ENCODE data around the gene TIA1. TPM values are rescaled to one million over a fixed set of nuclear protein-coding genes. Genes with fewer than 3 reads are reported as not detected.
"Not testable (repeated sequence)": the region's sequence is repeated elsewhere in the genome, so short reads cannot be mapped to it uniquely, and the experiment has no call there.

The TIA1 gene
- polyA plus RNA-seq, 2 donors: 22.8 to 51.3 TPM

DNA sequence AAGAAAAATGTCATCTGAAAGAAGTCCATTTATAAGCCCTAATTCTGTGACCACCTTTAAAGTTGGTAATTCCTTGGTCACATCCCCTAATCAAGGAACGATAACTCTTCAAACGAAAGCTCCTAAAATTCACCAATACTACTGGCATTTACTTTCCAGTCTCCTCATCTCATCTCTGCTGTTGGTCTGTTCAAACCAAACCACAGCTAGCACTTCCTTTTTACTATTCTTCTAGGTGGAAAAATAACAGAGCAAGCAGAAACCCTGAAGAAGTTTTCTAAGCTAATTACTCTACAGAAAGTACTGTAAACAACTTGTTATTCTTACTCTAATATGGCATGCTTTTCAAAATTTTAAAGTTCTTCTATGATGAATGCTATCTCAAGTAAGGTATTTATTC lies 21.6 kb downstream of the TIA1 start:
- Histone ChIP-seq H3K4me3 (ENCODE audit: low read depth in 1 of 2, low read length in 2 of 2) (no peak overlapping the region), H3K9me3 (ENCODE audit: control insufficient read depth in 2 of 2, insufficient read depth in 1 of 2, low read depth in 1 of 2, low read length in 1 of 2) (no peaks in the 10 kb centered on the region), H3K27me3 (ENCODE audit: control insufficient read depth in 1 of 2, insufficient read depth in 2 of 2, low read length in 2 of 2) (no peaks in the 10 kb centered on the region), H3K4me1 (ENCODE audit: control insufficient read depth in 2 of 2, insufficient read depth in 2 of 2, low read length in 1 of 2) (no peaks in the 10 kb centered on the region), H3K36me3 (ENCODE audit: control insufficient read depth in 2 of 2, insufficient read depth in 2 of 2, low read length in 1 of 2) (peaks cover 0 to 3% of the 10 kb centered on the region in 2 donors), H3K27ac (ENCODE audit: low read depth in 2 of 2, low read length in 1 of 2) (no peak overlapping the region)
- WGBS, 2 donors: 87% methylated on average over 2 of the region's 2 CpGs

DNA sequence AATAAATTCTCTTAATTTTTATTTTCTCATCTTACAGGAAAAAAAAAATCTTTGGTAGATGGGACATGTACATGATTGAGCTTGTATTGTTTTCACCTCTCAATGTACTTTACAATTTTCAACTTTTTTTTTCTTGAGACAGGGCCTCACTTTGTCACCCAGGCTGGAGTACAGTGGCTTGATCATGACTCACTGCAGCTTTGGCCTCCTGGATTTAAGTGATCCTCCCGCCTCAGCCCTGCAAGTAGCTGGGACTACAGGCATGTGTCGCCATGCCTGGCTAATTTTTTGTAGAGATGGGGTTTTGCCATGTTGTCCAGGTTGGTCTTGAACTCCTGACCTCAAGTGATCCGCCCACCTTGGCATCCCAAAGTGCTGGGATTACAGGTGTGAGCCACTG lies 25.1 kb downstream of the TIA1 start:
- whole genome bisulfite sequencing, 2 donors: 95 to 96% methylated on average over 3 of the region's 3 CpGs
- not testable (repeated sequence) for H3K4me1 ChIP-seq (ENCODE audit: control insufficient read depth in 2 of 2, insufficient read depth in 2 of 2, low read length in 1 of 2)

DNA sequence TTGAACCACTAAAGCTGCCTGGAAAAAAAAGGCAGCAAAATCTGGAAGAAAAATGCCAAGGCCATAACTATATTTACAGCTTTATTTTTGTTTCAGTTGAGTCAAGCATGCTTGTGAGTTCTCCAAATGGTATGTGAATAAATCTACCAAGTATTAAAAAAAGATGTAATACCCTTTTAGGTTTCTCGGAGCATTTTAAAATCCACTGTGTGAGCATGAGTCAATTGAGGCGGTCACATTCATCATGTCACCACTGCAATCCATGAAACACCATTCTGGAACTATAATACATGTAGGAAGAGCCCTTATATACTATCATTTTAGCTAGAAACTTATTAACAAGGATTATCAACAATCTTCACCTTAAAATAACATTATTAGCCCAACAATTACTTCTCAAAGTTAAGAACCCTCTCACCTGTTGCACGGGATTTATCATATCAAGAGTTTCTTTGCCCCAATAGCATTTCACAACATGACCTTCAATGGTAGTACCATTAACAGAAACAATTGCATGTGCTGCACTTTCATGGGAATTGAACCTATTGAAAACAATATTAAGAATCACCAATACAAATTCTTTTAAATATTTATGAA lies 33.4 kb downstream of the TIA1 start:
- Histone ChIP-seq H3K27me3 (ENCODE audit: control insufficient read depth in 1 of 2, insufficient read depth in 2 of 2, low read length in 2 of 2) (no peaks in the 10 kb centered on the region), H3K27ac (ENCODE audit: low read depth in 2 of 2, low read length in 1 of 2) (no peak overlapping the region), H3K36me3 (ENCODE audit: control insufficient read depth in 2 of 2, insufficient read depth in 2 of 2, low read length in 1 of 2) (peaks cover 0 to 4% of the 10 kb centered on the region in 2 donors), H3K4me1 (ENCODE audit: control insufficient read depth in 2 of 2, insufficient read depth in 2 of 2, low read length in 1 of 2) (no peaks in the 10 kb centered on the region), H3K9me3 (ENCODE audit: control insufficient read depth in 2 of 2, insufficient read depth in 1 of 2, low read depth in 1 of 2, low read length in 1 of 2) (no peaks in the 10 kb centered on the region), H3K4me3 (ENCODE audit: low read depth in 1 of 2, low read length in 2 of 2) (no peak overlapping the region)
- 91% methylated on average over 3 of the region's 3 CpGs for WGBS, 2 donors

More for the DNA sequence above, 25.1 kb downstream of the TIA1 start:
- H3K9me3 ChIP-seq (ENCODE audit: control insufficient read depth in 2 of 2, insufficient read depth in 1 of 2, low read depth in 1 of 2, low read length in 1 of 2); H3K27me3 ChIP-seq (ENCODE audit: control insufficient read depth in 1 of 2, insufficient read depth in 2 of 2, low read length in 2 of 2); H3K27ac ChIP-seq (ENCODE audit: low read depth in 2 of 2, low read length in 1 of 2); H3K4me3 ChIP-seq (ENCODE audit: low read depth in 1 of 2, low read length in 2 of 2); H3K36me3 ChIP-seq (ENCODE audit: control insufficient read depth in 2 of 2, insufficient read depth in 2 of 2, low read length in 1 of 2): not testable (repeated sequence)

DNA sequence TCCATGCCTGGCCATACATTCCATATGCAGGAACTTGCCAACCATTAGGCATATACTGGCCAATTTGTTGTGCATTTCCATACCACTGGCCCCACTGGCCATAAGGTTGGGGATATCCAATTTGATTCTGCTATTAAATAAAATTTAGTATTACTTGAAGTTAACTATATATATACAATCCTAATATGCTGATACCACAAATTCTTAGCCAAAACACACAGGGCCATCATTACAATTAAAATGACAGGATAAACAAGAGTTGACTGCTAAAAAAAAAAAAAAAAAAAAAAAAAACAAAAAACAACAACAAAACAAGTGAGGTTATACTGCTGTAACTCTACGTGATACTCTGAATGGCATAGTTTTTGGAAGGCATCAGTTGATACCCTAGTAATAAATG lies 34.1 kb downstream of the TIA1 start:
- Histone ChIP-seq H3K4me1 (ENCODE audit: control insufficient read depth in 2 of 2, insufficient read depth in 2 of 2, low read length in 1 of 2) (no peaks in the 10 kb centered on the region), H3K4me3 (ENCODE audit: low read depth in 1 of 2, low read length in 2 of 2) (no peak overlapping the region), H3K27ac (ENCODE audit: low read depth in 2 of 2, low read length in 1 of 2) (no peak overlapping the region), H3K27me3 (ENCODE audit: control insufficient read depth in 1 of 2, insufficient read depth in 2 of 2, low read length in 2 of 2) (no peaks in the 10 kb centered on the region), H3K9me3 (ENCODE audit: control insufficient read depth in 2 of 2, insufficient read depth in 1 of 2, low read depth in 1 of 2, low read length in 1 of 2) (no peaks in the 10 kb centered on the region), H3K36me3 (ENCODE audit: control insufficient read depth in 2 of 2, insufficient read depth in 2 of 2, low read length in 1 of 2) (peaks cover 0 to 4% of the 10 kb centered on the region in 2 donors)
- WGBS, 2 donors: 98 to 100% methylated on average over 1 of the region's 1 CpG

DNA sequence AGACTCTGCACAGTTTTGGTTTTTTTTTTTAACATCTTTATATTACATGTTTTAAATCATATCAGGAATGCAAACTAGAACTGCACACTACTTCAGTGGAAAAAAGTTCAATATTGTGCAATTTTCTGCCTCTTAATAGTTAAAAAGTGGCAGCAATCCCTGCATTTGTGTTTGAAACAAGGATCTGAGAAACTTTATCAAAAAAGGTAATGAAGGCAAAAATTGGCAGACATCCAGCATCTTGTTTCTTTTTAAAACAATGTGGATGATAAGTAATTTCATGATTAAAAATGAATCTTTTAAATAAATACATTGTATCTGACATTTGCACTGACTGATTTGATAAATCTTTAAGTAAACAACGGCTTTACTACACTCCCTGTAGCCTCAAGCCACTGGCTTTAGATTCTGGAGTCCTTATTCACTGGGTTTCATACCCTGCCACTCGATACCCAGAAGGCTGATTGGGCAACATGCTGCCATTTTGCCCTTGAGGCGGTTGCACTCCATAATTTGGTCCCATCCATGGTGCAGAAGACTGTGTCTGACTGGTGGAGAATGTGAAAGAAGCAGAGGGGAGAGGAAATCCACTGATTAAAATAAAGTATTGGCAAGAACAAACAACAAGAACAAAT lies 36.0 kb downstream of the TIA1 start:
- H3K36me3 ChIP-seq (ENCODE audit: control insufficient read depth in 2 of 2, insufficient read depth in 2 of 2, low read length in 1 of 2): peaks cover 0 to 6% of the 10 kb centered on the region in 2 donors
- no peak overlapping the region for H3K4me3 ChIP-seq (ENCODE audit: low read depth in 1 of 2, low read length in 2 of 2)
- no peaks in the 10 kb centered on the region for H3K4me1 ChIP-seq (ENCODE audit: control insufficient read depth in 2 of 2, insufficient read depth in 2 of 2, low read length in 1 of 2)
- H3K27ac ChIP-seq (ENCODE audit: low read depth in 2 of 2, low read length in 1 of 2): peak overlapping the region in 1 of 2 donors; percentile 44
- H3K27me3 ChIP-seq (ENCODE audit: control insufficient read depth in 1 of 2, insufficient read depth in 2 of 2, low read length in 2 of 2): no peaks in the 10 kb centered on the region
- no peaks in the 10 kb centered on the region for H3K9me3 ChIP-seq (ENCODE audit: control insufficient read depth in 2 of 2, insufficient read depth in 1 of 2, low read depth in 1 of 2, low read length in 1 of 2)
- 76% methylated on average over 3 of the region's 3 CpGs for WGBS, 2 donors

DNA sequence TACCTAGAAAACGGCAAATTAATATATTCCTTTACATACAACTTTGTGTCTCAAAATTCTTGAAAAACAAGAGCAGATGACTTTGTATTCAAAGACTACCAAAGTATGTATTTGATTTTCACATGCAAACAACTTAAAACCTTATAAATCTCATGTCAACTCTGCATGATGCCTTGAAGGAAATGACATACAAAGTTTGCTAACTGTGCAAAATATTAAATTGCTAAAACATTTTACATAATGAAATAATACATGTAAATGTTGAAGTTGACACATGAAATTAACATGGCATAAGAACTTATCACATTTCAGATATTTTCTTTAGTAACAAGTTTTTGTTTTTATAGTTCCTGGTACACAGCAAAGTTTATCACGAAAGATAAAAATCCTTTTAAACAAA lies 36.8 kb downstream of the TIA1 start:
- H3K4me3 ChIP-seq (ENCODE audit: low read depth in 1 of 2, low read length in 2 of 2): no peak overlapping the region
- H3K4me1 ChIP-seq (ENCODE audit: control insufficient read depth in 2 of 2, insufficient read depth in 2 of 2, low read length in 1 of 2): no peaks in the 10 kb centered on the region
- H3K27ac ChIP-seq (ENCODE audit: low read depth in 2 of 2, low read length in 1 of 2): no peak overlapping the region
- no peaks in the 10 kb centered on the region for H3K27me3 ChIP-seq (ENCODE audit: control insufficient read depth in 1 of 2, insufficient read depth in 2 of 2, low read length in 2 of 2)
- WGBS, 2 donors: 87 to 90% methylated on average over 2 of the region's 2 CpGs
- H3K36me3 ChIP-seq (ENCODE audit: control insufficient read depth in 2 of 2, insufficient read depth in 2 of 2, low read length in 1 of 2): peaks cover 0 to 4% of the 10 kb centered on the region in 2 donors
- H3K9me3 ChIP-seq (ENCODE audit: control insufficient read depth in 2 of 2, insufficient read depth in 1 of 2, low read depth in 1 of 2, low read length in 1 of 2): no peaks in the 10 kb centered on the region

DNA sequence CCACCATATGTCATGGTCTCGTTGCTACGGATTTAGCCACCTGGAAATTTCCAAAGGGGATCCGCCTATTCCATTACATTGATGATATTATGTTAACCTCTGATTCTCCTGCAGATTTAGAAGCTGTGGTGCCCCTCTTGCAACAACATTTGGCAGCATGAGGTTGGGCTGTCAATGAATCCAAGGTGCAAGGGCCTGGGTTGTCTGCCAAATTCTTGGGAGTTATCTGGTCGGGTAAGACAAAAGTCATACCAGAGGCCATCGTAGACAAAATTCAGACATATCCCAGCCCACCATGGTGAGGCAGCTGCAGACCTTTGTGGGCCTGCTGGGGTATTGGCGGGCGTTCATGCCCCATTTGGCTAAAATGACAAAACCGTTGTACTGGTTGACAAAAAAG lies 44.0 kb downstream of the TIA1 start:
- 87 to 94% methylated on average over 8 of the region's 8 CpGs for WGBS, 2 donors
- peaks cover 0 to 2% of the 10 kb centered on the region in 2 donors for H3K4me1 ChIP-seq (ENCODE audit: control insufficient read depth in 2 of 2, insufficient read depth in 2 of 2, low read length in 1 of 2)
- H3K27me3 ChIP-seq (ENCODE audit: control insufficient read depth in 1 of 2, insufficient read depth in 2 of 2, low read length in 2 of 2): no peaks in the 10 kb centered on the region
- H3K4me3 ChIP-seq (ENCODE audit: low read depth in 1 of 2, low read length in 2 of 2): no peak overlapping the region
- no peak overlapping the region for H3K27ac ChIP-seq (ENCODE audit: low read depth in 2 of 2, low read length in 1 of 2)
- H3K9me3 ChIP-seq (ENCODE audit: control insufficient read depth in 2 of 2, insufficient read depth in 1 of 2, low read depth in 1 of 2, low read length in 1 of 2): no peaks in the 10 kb centered on the region
- H3K36me3 ChIP-seq (ENCODE audit: control insufficient read depth in 2 of 2, insufficient read depth in 2 of 2, low read length in 1 of 2): peaks cover 0 to 2% of the 10 kb centered on the region in 2 donors

DNA sequence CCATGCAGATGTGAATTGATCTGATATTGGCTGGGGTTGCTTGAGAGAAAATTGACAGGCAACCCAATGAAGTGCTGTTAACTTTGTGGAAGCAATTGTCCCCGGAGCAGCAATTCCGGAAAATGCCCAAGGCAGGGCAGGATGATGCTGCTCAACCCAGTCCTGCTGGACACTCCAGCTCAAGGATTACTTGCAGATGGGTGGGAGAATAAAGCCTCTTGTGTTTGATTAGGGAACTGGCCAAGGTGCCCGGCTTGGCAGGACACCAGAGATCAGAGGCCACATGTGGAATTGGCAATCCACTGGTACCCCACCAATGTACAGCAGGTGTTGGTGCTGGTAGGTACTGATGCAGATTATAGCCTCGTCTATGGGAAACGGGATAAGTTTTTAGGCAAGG lies 45.3 kb downstream of the TIA1 start:
- H3K9me3 ChIP-seq (ENCODE audit: control insufficient read depth in 2 of 2, insufficient read depth in 1 of 2, low read depth in 1 of 2, low read length in 1 of 2): no peaks in the 10 kb centered on the region
- WGBS, 2 donors: 63% methylated on average over 5 of the region's 5 CpGs

DNA sequence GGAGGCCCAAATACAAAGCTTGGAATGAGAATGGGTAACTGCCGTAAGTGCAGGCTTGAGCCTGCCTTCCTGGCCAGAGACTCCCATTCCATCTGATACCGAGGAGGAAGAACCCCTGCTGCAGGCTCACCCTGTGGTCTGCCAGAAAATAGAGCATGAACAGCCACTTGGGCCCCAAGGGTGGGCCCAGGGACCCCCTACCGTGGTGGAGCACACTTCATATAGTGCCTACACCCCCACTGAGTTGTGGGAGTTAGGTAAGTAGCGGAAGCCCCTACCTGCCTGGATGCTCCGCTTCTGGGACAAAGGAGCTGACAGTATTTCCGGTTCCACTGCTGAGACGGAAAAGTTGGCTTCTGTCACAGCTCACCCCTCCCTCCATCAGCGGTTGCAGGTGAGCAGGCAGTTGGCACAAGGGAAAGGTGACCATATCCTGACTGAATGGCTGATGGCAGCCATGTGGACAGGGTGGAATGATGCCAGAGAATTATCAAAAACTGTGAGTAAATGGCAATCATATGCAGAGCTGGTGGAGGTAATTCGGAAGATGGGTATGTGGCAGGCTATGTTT lies 46.1 kb downstream of the TIA1 start:
- Histone ChIP-seq H3K9me3 (ENCODE audit: control insufficient read depth in 2 of 2, insufficient read depth in 1 of 2, low read depth in 1 of 2, low read length in 1 of 2) (no peaks in the 10 kb centered on the region), H3K27ac (ENCODE audit: low read depth in 2 of 2, low read length in 1 of 2) (no peak overlapping the region), H3K27me3 (ENCODE audit: control insufficient read depth in 1 of 2, insufficient read depth in 2 of 2, low read length in 2 of 2) (no peaks in the 10 kb centered on the region), H3K36me3 (ENCODE audit: control insufficient read depth in 2 of 2, insufficient read depth in 2 of 2, low read length in 1 of 2) (no peaks in the 10 kb centered on the region), H3K4me1 (ENCODE audit: control insufficient read depth in 2 of 2, insufficient read depth in 2 of 2, low read length in 1 of 2) (peaks cover 0 to 2% of the 10 kb centered on the region in 2 donors), H3K4me3 (ENCODE audit: low read depth in 1 of 2, low read length in 2 of 2) (no peak overlapping the region)
- 47 to 55% methylated on average over 9 of the region's 9 CpGs for WGBS, 2 donors

More for the DNA sequence above, 45.3 kb downstream of the TIA1 start:
- Histone ChIP-seq H3K4me1 (ENCODE audit: control insufficient read depth in 2 of 2, insufficient read depth in 2 of 2, low read length in 1 of 2) (peaks cover 0 to 2% of the 10 kb centered on the region in 2 donors), H3K36me3 (ENCODE audit: control insufficient read depth in 2 of 2, insufficient read depth in 2 of 2, low read length in 1 of 2) (peaks cover 0 to 2% of the 10 kb centered on the region in 2 donors), H3K27ac (ENCODE audit: low read depth in 2 of 2, low read length in 1 of 2) (no peak overlapping the region), H3K4me3 (ENCODE audit: low read depth in 1 of 2, low read length in 2 of 2) (no peak overlapping the region), H3K27me3 (ENCODE audit: control insufficient read depth in 1 of 2, insufficient read depth in 2 of 2, low read length in 2 of 2) (no peaks in the 10 kb centered on the region)

DNA sequence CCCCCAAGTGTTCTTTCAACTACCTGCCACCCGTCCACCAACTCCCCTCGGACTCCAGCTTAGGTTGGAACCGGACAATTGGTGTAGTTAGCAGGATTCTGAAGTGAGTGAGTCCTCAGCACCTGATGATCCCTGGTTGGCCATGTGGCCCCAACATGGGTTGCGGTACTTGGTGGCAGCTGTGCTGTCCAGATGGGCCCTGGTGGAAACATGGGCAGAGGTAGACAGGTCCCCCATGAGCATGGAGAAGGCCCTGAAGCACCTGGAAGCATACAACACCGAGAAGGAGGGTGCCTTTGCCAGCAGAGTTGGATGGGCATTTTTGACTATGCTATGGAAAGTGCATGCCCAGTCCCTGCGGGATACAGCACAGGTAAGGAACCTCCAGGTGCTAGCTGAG lies 46.6 kb downstream of the TIA1 start:
- H3K27ac ChIP-seq (ENCODE audit: low read depth in 2 of 2, low read length in 1 of 2): no peak overlapping the region
- H3K27me3 ChIP-seq (ENCODE audit: control insufficient read depth in 1 of 2, insufficient read depth in 2 of 2, low read length in 2 of 2): no peaks in the 10 kb centered on the region
- H3K36me3 ChIP-seq (ENCODE audit: control insufficient read depth in 2 of 2, insufficient read depth in 2 of 2, low read length in 1 of 2): no peaks in the 10 kb centered on the region
- no peak overlapping the region for H3K4me3 ChIP-seq (ENCODE audit: low read depth in 1 of 2, low read length in 2 of 2)
- H3K4me1 ChIP-seq (ENCODE audit: control insufficient read depth in 2 of 2, insufficient read depth in 2 of 2, low read length in 1 of 2): peaks cover 0 to 2% of the 10 kb centered on the region in 2 donors
- 77 to 84% methylated on average over 6 of the region's 6 CpGs for WGBS, 2 donors
- H3K9me3 ChIP-seq (ENCODE audit: control insufficient read depth in 2 of 2, insufficient read depth in 1 of 2, low read depth in 1 of 2, low read length in 1 of 2): no peaks in the 10 kb centered on the region

All from esophagus (tissue), 2 donors.